Upper lobe of right lung (tissue), 1 donor: ENCODE results near the gene ADGRV1. TPM values are rescaled to one million over a fixed set of nuclear protein-coding genes. Genes with fewer than 3 reads are reported as not detected.
A peak's percentile ranks its signal among the peaks of the same experiment; 100 is the strongest.

Experiments used
- ATAC-seq: fragments of 200-7000 bp; cut with Tn5 transposase; one replicate; pipeline ENCODE4 v1.9.1; 2020; ENCODE audit warnings: mild to moderate bottlenecking, moderate library complexity
- DNase-seq: peaks from one replicate; pipeline ENCODE4 v3.0.0-alpha.2; 2020
- H3K27ac ChIP-seq: fragments of 200-600 bp; one replicate; pipeline ENCODE4 v1.8.0; 2022
- H3K27me3 ChIP-seq: fragments of 200-600 bp; one replicate; pipeline ENCODE4 v1.8.0; 2022; ENCODE audit warnings: mild to moderate bottlenecking
- H3K36me3 ChIP-seq: fragments of 200-600 bp; one replicate; pipeline ENCODE4 v1.8.0; 2022
- H3K4me1 ChIP-seq: fragments of 200-600 bp; one replicate; pipeline ENCODE4 v1.8.0; 2022
- H3K4me3 ChIP-seq: fragments of 200-600 bp; one replicate; pipeline ENCODE4 v1.8.0; 2022; ENCODE audit warnings: mild to moderate bottlenecking
- H3K9me3 ChIP-seq: fragments of 200-600 bp; one replicate; pipeline ENCODE4 v1.8.0; 2022
- CTCF ChIP-seq: fragments of 200-600 bp; IDR thresholded peaks from one replicate; pipeline ENCODE4 v1.8.0; 2022; ENCODE audit warnings: antibody characterized with exemption
- intact Hi-C: fragments of 100-400 bp; cut with DNase I; formaldehyde crosslinking; loops from one replicate; pipeline ENCODE4 v1.11.0; 2022
- total RNA-seq: library from RNA; stranded (reverse); fragmentation: NEBNext Ultra II Directional; extraction: Animal tissue kit (Norgen Biotek cat#: 25700); gene quantifications from one replicate; pipeline ENCODE4 v1.2.1, GENCODE V29; 2021
- donor health status: DM: no; HTN: yes; CAD: no; lungs with severe emphysema.

ADGRV1 gene
- total RNA-seq, 1 donor from 2014 or later: 47.1 TPM

- Histone ChIP-seq H3K4me1 (no peaks in the 10 kb centered on the region), H3K36me3 (no peaks in the 10 kb centered on the region), H3K9me3 (no peaks in the 10 kb centered on the region), H3K27ac (no peak overlapping the region), H3K4me3 (no peak overlapping the region), H3K27me3 (no peaks in the 10 kb centered on the region)
- no peak for DNase-seq
- ATAC-seq: no peak
- intact Hi-C loops: no loop called here
- no peak for TF ChIP-seq CTCF
These were observed 380.6 kb downstream of the ADGRV1 start for GRCh38 chr5:90939211-90939610.

DNA sequence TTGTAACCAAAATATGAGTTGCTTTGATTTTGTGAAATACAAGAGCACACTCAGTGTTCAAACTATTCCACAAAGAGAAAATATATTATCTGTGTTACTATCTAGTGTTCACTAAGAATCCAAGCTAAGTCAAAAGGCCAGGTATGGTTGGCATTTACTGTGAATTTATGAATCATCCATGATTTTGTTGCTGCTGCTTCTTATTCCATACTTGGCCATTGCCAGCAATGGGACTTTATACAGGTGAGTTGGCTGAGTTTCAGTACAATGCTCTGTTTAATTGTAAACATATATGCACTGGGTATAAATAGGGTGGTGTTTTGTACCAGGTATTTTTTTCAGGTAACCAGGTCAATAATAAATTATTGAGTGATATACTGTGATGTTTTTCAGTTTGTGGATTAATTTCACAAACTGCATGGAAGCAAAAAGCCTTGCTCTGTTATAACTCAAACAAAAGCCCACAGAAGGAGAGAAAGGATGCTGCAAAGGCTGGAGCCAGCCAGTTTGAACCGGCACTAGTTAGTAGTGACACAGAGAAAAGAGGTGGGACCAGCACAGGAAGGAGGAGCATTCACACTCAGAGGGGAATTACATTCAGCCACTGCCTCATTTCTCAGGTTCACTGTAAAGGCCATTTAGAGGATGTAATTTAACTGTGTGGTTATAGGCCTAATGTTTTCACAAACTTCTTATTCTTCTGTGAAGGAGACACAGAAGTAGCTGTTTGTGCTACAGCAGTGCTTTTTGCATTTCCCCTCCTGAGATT lies 381.8 kb downstream of the ADGRV1 start:
- Histone ChIP-seq H3K27ac (no peak overlapping the region), H3K27me3 (no peaks in the 10 kb centered on the region), H3K4me1 (no peaks in the 10 kb centered on the region), H3K4me3 (no peak overlapping the region), H3K9me3 (no peaks in the 10 kb centered on the region), H3K36me3 (no peaks in the 10 kb centered on the region)
- intact Hi-C loops: no loop called here
- no peak for DNase-seq
- no peak for TF ChIP-seq CTCF
- peak; percentile 53 for ATAC-seq

GRCh38 chr5:90941002-90941720 lies 382.6 kb downstream of the ADGRV1 start:
- H3K4me3 ChIP-seq: no peak overlapping the region
- no peak for TF ChIP-seq CTCF
- ATAC-seq: no peak
- H3K27ac ChIP-seq: no peak overlapping the region
- DNase-seq: no peak
- H3K9me3 ChIP-seq: no peaks in the 10 kb centered on the region
- no peaks in the 10 kb centered on the region for H3K27me3 ChIP-seq
- intact Hi-C loops: no loop called here
- H3K4me1 ChIP-seq: no peaks in the 10 kb centered on the region
- no peaks in the 10 kb centered on the region for H3K36me3 ChIP-seq

DNA sequence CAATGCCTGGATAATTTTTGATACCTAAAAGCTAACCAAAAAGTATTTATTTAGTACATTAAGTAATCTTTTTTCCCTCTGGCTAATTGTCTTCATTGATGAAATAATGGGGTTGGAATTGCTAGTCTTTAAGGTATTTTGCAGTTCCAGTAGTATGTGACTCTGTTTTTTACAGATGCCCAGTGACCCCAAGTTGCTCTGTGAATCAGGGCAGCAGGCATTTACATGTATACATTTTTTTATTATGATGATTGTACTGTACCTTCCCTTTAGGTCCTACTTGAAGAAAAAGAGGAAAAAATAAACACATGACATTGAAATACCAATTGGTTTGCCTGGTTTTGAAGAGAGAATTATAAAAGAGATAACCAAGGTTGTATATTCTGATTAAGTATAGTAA lies 385.5 kb downstream of the ADGRV1 start:
- H3K4me3 ChIP-seq: no peak overlapping the region
- DNase-seq: no peak
- H3K4me1 ChIP-seq: no peaks in the 10 kb centered on the region
- intact Hi-C loops: no loop called here
- no peaks in the 10 kb centered on the region for H3K27me3 ChIP-seq
- no peak for TF ChIP-seq CTCF
- no peaks in the 10 kb centered on the region for H3K9me3 ChIP-seq
- H3K36me3 ChIP-seq: no peaks in the 10 kb centered on the region
- no peak overlapping the region for H3K27ac ChIP-seq
- no peak for ATAC-seq

DNA sequence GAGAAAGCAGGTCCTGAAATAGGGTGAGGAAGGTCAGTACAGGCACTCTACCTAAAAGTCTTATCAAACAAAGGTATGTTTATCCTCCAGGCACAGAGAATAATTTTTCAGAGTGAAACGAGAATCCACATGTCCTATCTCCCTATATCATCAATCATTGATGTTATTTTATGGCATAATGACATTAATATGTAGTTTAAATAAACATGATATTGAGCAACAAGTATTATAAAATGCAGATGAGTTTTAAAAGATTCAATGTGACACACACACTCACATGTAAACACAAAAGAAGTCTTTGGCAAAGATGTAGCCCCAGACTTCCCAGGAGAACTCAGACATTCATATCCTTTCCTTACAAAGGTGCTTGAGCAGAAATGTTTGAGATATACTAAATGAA lies 389.1 kb downstream of the ADGRV1 start:
- Histone ChIP-seq H3K4me1 (no peaks in the 10 kb centered on the region), H3K4me3 (no peak overlapping the region), H3K9me3 (no peaks in the 10 kb centered on the region), H3K36me3 (no peaks in the 10 kb centered on the region), H3K27ac (no peak overlapping the region), H3K27me3 (no peaks in the 10 kb centered on the region)
- no peak for ATAC-seq
- no peak for DNase-seq
- intact Hi-C loops: no loop called here
- TF ChIP-seq CTCF: no peak
